Osteoblast (primary cell): ENCODE data around the gene SLC38A6. TPM values are rescaled to one million over a fixed set of nuclear protein-coding genes. Genes with fewer than 3 reads are reported as not detected.

ENCODE experiments used
- DNase-seq: peaks from one replicate; pipeline ENCODE4 v3.0.0; 2011; ENCODE audit warnings: low spot score, mixed read lengths; ENCODE audit not compliant: insufficient read length; ENCODE audit errors: missing footprints
- H2AFZ ChIP-seq: 2 replicates; pipeline ENCODE4 v1.6.0; 2011; ENCODE audit warnings: mild to moderate bottlenecking, low read length
- H3K27ac ChIP-seq: 2 replicates; pipeline ENCODE4 v1.5.1; 2011; ENCODE audit warnings: mild to moderate bottlenecking, low read depth, low read length, moderate library complexity
- H3K27me3 ChIP-seq: 2 replicates; pipeline ENCODE4 v1.6.0; 2012; ENCODE audit warnings: mild to moderate bottlenecking, control low read depth, inconsistent platforms, low read length, moderate library complexity; ENCODE audit not compliant: insufficient read depth
- H3K36me3 ChIP-seq: 2 replicates; pipeline ENCODE4 v1.5.1; 2011; ENCODE audit warnings: mild to moderate bottlenecking, low read length, control low read depth, moderate library complexity; ENCODE audit not compliant: insufficient read depth
- H3K4me1 ChIP-seq: 2 replicates; pipeline ENCODE4 v1.5.1; 2011; ENCODE audit warnings: mild to moderate bottlenecking, low read length, control low read depth, moderate library complexity; ENCODE audit not compliant: insufficient read depth
- H3K4me2 ChIP-seq: 2 replicates; pipeline ENCODE4 v1.6.0; 2011; ENCODE audit warnings: mild to moderate bottlenecking, low read length; ENCODE audit not compliant: insufficient read depth
- H3K4me3 ChIP-seq: fragments of 200-600 bp; sonication (generic); 3 replicates; pipeline ENCODE4 v1.5.1; 2012; ENCODE audit warnings: mild to moderate bottlenecking, low read length, inconsistent platforms; ENCODE audit not compliant: insufficient read depth
- H3K79me2 ChIP-seq: 2 replicates; pipeline ENCODE4 v1.6.0; 2012; ENCODE audit warnings: mild to moderate bottlenecking, low read length, control low read depth, inconsistent platforms; ENCODE audit not compliant: insufficient read depth
- H3K9me3 ChIP-seq: 2 replicates; pipeline ENCODE4 v1.5.1; 2011; ENCODE audit warnings: low read depth, low read length, control low read depth
- H4K20me1 ChIP-seq: 2 replicates; pipeline ENCODE4 v1.6.0; 2012; ENCODE audit warnings: mild to moderate bottlenecking, low read length, control low read depth; ENCODE audit not compliant: insufficient read depth
- total RNA-seq: library from RNA; depleted of rRNA; stranded (reverse); fragments of >200 nt; gene quantifications from 2 replicates; pipeline ENCODE4 v1.2.3, GENCODE V29; 2012
- TF ChIP-seq, protein P1 (sequence below): IDR thresholded peaks from 2 replicates; pipeline ENCODE4 v1.5.1; 2011; ENCODE audit warnings: mild to moderate bottlenecking, low read depth, low read length, moderate library complexity; ENCODE audit errors: extremely low read depth

The SLC38A6 gene
- total RNA-seq, 1 donor, result 112 TPM

DNA sequence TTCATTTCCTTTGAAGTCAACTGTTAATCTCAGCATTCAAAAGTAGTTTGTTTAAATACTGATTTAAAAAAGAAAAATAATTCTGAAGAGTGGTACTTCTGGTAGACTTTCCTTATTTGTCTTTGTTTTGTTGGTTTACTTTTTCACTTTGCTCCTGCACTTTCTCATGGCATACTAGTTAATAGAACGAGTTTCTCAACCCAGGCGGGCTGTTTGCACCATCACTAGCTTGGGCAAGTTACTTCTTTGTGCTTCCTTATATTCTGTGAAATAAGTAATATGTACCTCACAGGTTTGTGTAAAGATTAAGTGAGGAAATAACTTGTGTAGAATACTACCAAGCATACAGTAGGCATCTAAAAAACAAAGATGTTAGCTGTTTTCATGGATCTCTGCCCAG is 45.5 kb downstream of the SLC38A6 start:
- no peaks in the 10 kb centered on the region for H3K79me2 ChIP-seq
- peaks cover 13% of the 10 kb centered on the region for H3K4me1 ChIP-seq
- H3K27ac ChIP-seq, result peak overlapping the region; percentile 57
- DNase-seq, result no peak
- H3K36me3 ChIP-seq, result no peaks in the 10 kb centered on the region
- no peak overlapping the region for H3K4me2 ChIP-seq
- H2AFZ ChIP-seq, result no peak overlapping the region
- H3K4me3 ChIP-seq, result no peak overlapping the region
- TF ChIP-seq, protein P1, sequence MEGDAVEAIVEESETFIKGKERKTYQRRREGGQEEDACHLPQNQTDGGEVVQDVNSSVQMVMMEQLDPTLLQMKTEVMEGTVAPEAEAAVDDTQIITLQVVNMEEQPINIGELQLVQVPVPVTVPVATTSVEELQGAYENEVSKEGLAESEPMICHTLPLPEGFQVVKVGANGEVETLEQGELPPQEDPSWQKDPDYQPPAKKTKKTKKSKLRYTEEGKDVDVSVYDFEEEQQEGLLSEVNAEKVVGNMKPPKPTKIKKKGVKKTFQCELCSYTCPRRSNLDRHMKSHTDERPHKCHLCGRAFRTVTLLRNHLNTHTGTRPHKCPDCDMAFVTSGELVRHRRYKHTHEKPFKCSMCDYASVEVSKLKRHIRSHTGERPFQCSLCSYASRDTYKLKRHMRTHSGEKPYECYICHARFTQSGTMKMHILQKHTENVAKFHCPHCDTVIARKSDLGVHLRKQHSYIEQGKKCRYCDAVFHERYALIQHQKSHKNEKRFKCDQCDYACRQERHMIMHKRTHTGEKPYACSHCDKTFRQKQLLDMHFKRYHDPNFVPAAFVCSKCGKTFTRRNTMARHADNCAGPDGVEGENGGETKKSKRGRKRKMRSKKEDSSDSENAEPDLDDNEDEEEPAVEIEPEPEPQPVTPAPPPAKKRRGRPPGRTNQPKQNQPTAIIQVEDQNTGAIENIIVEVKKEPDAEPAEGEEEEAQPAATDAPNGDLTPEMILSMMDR, result no peak
- H3K27me3 ChIP-seq, result no peaks in the 10 kb centered on the region
- H3K9me3 ChIP-seq, result no peaks in the 10 kb centered on the region
- H4K20me1 ChIP-seq, result no peaks in the 10 kb centered on the region

DNA sequence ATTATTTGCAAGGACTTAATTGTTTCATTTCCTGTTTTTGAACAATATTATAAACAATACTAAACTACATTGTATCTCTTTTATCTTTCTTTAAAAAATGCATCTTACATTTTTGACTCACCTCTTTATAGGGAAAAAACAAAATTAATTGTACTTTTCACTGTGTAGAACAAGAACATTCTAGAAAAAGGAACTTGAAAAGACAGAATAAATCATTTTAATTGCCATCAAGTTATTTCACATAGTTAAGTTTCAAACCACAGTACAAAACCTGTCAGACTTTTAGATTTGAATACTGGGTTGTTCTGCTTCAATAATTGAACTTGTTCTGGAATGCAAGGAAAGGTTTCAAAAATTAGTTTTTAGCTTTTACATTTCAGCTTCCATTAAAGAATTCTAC is 50.0 kb downstream of the SLC38A6 start:
- Histone ChIP-seq H2AFZ (no peak overlapping the region), H3K27me3 (no peaks in the 10 kb centered on the region), H3K4me1 (peaks cover 11% of the 10 kb centered on the region), H4K20me1 (no peaks in the 10 kb centered on the region), H3K27ac (no peak overlapping the region), H3K36me3 (no peaks in the 10 kb centered on the region), H3K79me2 (no peaks in the 10 kb centered on the region), H3K9me3 (no peaks in the 10 kb centered on the region), H3K4me2 (no peak overlapping the region), H3K4me3 (no peak overlapping the region)
- TF ChIP-seq, protein P1, result no peak
- DNase-seq, result no peak

DNA sequence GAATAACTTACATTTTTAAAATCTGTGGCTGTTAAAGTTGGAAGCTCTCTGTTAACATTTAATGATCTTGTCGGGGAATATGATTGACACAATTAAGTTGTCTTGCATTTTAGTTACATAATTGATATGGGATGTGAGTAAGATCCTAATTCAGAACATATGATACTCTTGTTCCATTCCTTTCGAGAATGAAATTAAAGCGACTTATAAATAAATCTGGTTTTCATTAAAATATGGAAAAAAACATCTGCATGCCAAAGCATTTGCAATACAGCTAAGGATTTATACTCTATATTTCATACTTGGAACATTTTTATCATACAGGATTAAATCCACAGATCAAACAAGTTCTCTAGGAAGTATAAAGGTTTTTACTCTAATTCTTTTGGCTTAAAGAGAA is 52.0 kb downstream of the SLC38A6 start:
- Histone ChIP-seq H3K4me1 (peaks cover 10% of the 10 kb centered on the region), H3K79me2 (no peaks in the 10 kb centered on the region), H3K9me3 (no peaks in the 10 kb centered on the region), H4K20me1 (no peaks in the 10 kb centered on the region), H3K27ac (no peak overlapping the region), H3K27me3 (no peaks in the 10 kb centered on the region), H3K4me2 (no peak overlapping the region), H3K36me3 (no peaks in the 10 kb centered on the region), H3K4me3 (no peak overlapping the region), H2AFZ (no peak overlapping the region)
- no peak for DNase-seq
- TF ChIP-seq, protein P1, result no peak

DNA sequence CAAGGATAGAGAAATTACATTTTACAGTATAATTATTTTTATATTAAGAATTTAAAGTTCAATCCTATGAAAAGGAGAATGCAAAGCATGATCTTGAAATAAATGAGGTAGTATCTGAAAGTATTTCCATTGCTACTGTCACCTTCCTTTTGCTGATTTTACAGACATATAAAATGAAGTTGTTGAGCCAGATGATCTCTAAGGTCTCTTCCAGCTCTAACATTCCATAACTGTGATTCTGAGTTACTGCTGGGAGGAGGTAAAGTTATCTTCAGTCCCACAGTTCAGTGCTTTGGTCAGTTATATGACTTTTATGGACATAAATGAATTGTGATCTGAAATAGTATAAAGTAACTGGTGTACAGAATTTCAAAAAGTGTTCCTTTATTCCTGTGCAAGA is 52.8 kb downstream of the SLC38A6 start:
- Histone ChIP-seq H3K27ac (peak overlapping the region; percentile 10), H3K79me2 (no peaks in the 10 kb centered on the region), H3K27me3 (no peaks in the 10 kb centered on the region), H3K4me1 (peaks cover 10% of the 10 kb centered on the region), H3K4me3 (no peak overlapping the region), H2AFZ (no peak overlapping the region), H3K4me2 (peak overlapping the region; percentile 12), H3K9me3 (no peaks in the 10 kb centered on the region), H4K20me1 (no peaks in the 10 kb centered on the region), H3K36me3 (no peaks in the 10 kb centered on the region)
- TF ChIP-seq, protein P1, result no peak
- DNase-seq, result no peak
